OCI-LY7 (cell line): ENCODE data around the gene ZIK1. TPM values are rescaled to one million over a fixed set of nuclear protein-coding genes. Genes with fewer than 3 reads are reported as not detected.

Source experiments
- BruUV-seq: library from RNA; stranded (reverse); fragments of 400-500 nt; replicated peaks from 2 replicates; lab custom pipeline; 2021; lab: Mats Ljungman, UMichigan
- CTCF ChIA-PET: fragments of 300-600 bp; sonication (Branson Sonifier 250); formaldehyde crosslinking; loops from one replicate; lab custom pipeline; 2022; ENCODE audit warnings: antibody characterized with exemption; ENCODE audit not compliant: unreplicated experiment; lab: Charles Lee
- POLR2A ChIA-PET: fragments of 300-600 bp; sonication (Branson Sonifier 250); formaldehyde crosslinking; loops from one replicate; lab custom pipeline; 2022; ENCODE audit warnings: antibody characterized with exemption; lab: Charles Lee
- DNase-seq: peaks from one replicate; pipeline ENCODE4 v3.0.0-alpha.2; 2015; ENCODE audit warnings: low spot score
- H2AFZ ChIP-seq: fragments of 200-600 bp; sonication (generic), shearing (Covaris generic); 2 replicates; pipeline ENCODE4 v1.6.1; 2014; ENCODE audit warnings: mild to moderate bottlenecking, antibody characterized with exemption, low read length, moderate library complexity
- H3K27ac ChIP-seq: fragments of 200-600 bp; sonication (generic); 2 replicates; pipeline ENCODE4 v1.5.1; 2014; ENCODE audit warnings: mixed run types, low read depth, mild to moderate bottlenecking, moderate library complexity, low read length, inconsistent platforms; ENCODE audit not compliant: poor library complexity, severe bottlenecking
- H3K36me3 ChIP-seq: fragments of 200-600 bp; sonication (generic); 2 replicates; pipeline ENCODE4 v1.6.1; 2014; ENCODE audit warnings: mild to moderate bottlenecking, antibody characterized with exemption, low read length, moderate library complexity, mixed read lengths; ENCODE audit not compliant: insufficient read depth
- H3K4me1 ChIP-seq: fragments of 200-600 bp; sonication (generic); 2 replicates; pipeline ENCODE4 v1.5.1; 2014; ENCODE audit warnings: mild to moderate bottlenecking, low read length; ENCODE audit not compliant: insufficient read depth, poor library complexity, severe bottlenecking
- H3K4me2 ChIP-seq: fragments of 200-600 bp; sonication (generic); 2 replicates; pipeline ENCODE4 v1.6.1; 2014; ENCODE audit warnings: mild to moderate bottlenecking, low read length
- H3K4me3 ChIP-seq: fragments of 200-600 bp; sonication (generic); 2 replicates; pipeline ENCODE4 v1.5.1; 2014; ENCODE audit warnings: mild to moderate bottlenecking, low read depth, low read length; ENCODE audit not compliant: poor library complexity, severe bottlenecking
- H3K79me2 ChIP-seq: fragments of 200-600 bp; sonication (generic); 2 replicates; pipeline ENCODE4 v1.6.1; 2016; ENCODE audit warnings: low read depth, mild to moderate bottlenecking, low read length, moderate library complexity, mixed read lengths; ENCODE audit not compliant: insufficient read depth
- H3K9me2 ChIP-seq: fragments of 200-600 bp; sonication (generic); 2 replicates; pipeline ENCODE4 v1.6.1; 2016; ENCODE audit warnings: mild to moderate bottlenecking, low read length, mixed read lengths; ENCODE audit not compliant: insufficient read depth
- H3K9me3 ChIP-seq: fragments of 200-600 bp; sonication (generic); 2 replicates; pipeline ENCODE4 v1.6.1; 2014; ENCODE audit warnings: mild to moderate bottlenecking, mixed run types, low read length, mixed read lengths
- H4K20me1 ChIP-seq: fragments of 200-600 bp; sonication (generic); 2 replicates; pipeline ENCODE4 v1.6.1; 2014; ENCODE audit warnings: mild to moderate bottlenecking, antibody characterized with exemption, low read length, moderate library complexity, mixed read lengths; ENCODE audit not compliant: insufficient read depth
- EZH2phosphoT487 ChIP-seq: fragments of 200-600 bp; sonication (generic); IDR thresholded peaks from 2 replicates; pipeline ENCODE4 v1.6.1; 2018; ENCODE audit warnings: low read depth, borderline replicate concordance, mild to moderate bottlenecking, mixed run types, antibody characterized with exemption, low read length, moderate library complexity, mixed read lengths
- intact Hi-C: fragments of 100-400 bp; cut with micrococcal nuclease; formaldehyde crosslinking; loops from one replicate; pipeline ENCODE4 v1.10.0; 2022; ENCODE audit not compliant: unreplicated experiment
- total RNA-seq, 2 experiments: library from RNA; depleted of rRNA in 1 of 2; stranded (reverse); fragments of >200 nt in 1 of 2; shearing (Covaris generic) in 1 of 2; gene quantifications; 2 replicates each; pipeline ENCODE4 v1.2.3, GENCODE V29; 2014 to 2022
- TF ChIP-seq, protein P1 (sequence below): fragments of 200-600 bp; sonication (generic); conservative IDR thresholded peaks from 2 replicates; pipeline ENCODE4 v1.5.1; 2014; ENCODE audit warnings: mild to moderate bottlenecking, antibody characterized with exemption, low read length, moderate library complexity, mixed read lengths

The ZIK1 gene
- total RNA-seq, 2 experiments from 2014 or later = 0.47 TPM; not detected in 1

DNA sequence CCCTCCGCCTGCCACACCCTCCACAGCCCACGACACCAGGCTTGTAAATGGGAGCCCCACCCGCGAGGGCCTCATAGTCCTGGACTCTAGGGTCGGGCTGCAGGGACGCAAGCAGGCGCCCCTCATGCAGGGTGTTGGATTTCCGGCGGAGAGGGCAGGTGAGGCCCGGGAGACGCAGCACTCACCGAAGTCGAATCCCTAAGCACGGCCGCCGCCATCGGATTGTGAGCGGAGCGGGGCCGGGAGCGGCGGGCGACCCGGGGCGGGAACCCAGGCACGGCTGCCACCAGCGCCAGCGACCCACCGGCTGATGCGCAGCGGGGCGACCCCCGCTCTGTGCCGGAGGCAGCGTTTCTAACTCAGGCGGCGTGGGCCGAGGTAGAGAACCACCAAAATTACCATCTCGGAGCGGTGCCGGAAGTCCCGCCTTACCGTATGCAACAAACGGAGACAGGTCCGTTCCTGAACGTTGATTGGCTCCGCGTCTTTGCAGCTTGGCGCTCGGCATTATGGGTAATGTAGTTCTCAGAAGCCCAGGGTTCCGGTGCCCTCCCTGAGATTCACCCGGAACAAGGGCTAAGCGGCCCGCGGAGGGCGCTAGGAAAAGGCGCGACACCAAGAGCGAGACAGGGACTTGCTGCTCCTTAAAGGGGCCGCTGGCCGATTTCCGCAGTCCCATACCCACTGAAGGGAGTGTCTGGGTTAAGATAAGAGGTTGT lies 5.3 kb upstream of the ZIK1 start, which contains the start of gene ZNF416:
Gene ZNF416 (minus strand): TSS at position 425 of the 719 bp plus-strand sequence. CDS start 207 bp downstream, at position 218.
- Histone ChIP-seq H3K36me3 (peaks cover 41% of the 10 kb centered on the region), H4K20me1 (no peaks in the 10 kb centered on the region), H3K9me3 (peaks cover 23% of the 10 kb centered on the region), H3K4me1 (peaks cover 9% of the 10 kb centered on the region), H3K4me3 (peak within 1 kb of the TSS; percentile 92), H3K27ac (no peak within 1 kb of the TSS), H3K4me2 (peak within 1 kb of the TSS; percentile 85), H3K79me2 (peaks cover 3% of the 10 kb centered on the region; the same call in 1 of the 2 replicates), H2AFZ (peak within 1 kb of the TSS; percentile 98), H3K9me2 (no peaks in the 10 kb centered on the region)
- POLR2A ChIA-PET = interaction anchor here (0.6 kb wide), 1 partner anchor 85 kb away, joined by 4 read pairs; no protein-coding TSS in a partner anchor
- CTCF ChIA-PET = no interaction called here
- intact Hi-C loops = no loop called here
- TF ChIP-seq, protein P1, sequence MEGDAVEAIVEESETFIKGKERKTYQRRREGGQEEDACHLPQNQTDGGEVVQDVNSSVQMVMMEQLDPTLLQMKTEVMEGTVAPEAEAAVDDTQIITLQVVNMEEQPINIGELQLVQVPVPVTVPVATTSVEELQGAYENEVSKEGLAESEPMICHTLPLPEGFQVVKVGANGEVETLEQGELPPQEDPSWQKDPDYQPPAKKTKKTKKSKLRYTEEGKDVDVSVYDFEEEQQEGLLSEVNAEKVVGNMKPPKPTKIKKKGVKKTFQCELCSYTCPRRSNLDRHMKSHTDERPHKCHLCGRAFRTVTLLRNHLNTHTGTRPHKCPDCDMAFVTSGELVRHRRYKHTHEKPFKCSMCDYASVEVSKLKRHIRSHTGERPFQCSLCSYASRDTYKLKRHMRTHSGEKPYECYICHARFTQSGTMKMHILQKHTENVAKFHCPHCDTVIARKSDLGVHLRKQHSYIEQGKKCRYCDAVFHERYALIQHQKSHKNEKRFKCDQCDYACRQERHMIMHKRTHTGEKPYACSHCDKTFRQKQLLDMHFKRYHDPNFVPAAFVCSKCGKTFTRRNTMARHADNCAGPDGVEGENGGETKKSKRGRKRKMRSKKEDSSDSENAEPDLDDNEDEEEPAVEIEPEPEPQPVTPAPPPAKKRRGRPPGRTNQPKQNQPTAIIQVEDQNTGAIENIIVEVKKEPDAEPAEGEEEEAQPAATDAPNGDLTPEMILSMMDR = peak; percentile 56; the same call in 1 of the 2 replicates
- TF ChIP-seq EZH2phosphoT487 = no peak
- BruUV-seq = no TSS peak
- peak; percentile 99 for DNase-seq

DNA sequence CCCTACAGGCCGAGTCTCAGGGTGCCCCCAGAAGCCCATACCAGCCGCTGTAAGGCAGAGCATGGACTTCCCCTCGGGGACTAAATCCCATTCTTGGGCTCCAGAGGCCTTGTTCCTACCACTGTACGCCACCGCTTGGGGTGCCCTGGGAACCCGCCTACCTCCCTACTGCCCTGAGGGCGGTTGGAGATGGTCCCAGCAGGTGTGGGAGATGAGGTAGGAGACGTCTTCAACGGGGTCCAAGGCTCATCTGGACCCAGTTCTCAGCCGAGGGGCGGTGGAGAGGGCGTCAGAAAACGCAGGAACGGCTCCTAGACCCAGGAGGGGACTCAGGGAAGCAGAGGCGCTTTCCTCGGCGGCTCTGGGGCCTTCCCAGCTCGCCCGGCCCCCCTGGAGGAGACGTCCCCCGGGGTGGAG lies 833 bp upstream of the ZIK1 start:
- Histone ChIP-seq H2AFZ (no peak overlapping the region), H3K9me2 (no peaks in the 10 kb centered on the region), H3K79me2 (no peaks in the 10 kb centered on the region), H3K36me3 (no peaks in the 10 kb centered on the region), H4K20me1 (no peaks in the 10 kb centered on the region), H3K4me2 (no peak overlapping the region), H3K9me3 (peaks cover 15% of the 10 kb centered on the region), H3K4me3 (no peak overlapping the region), H3K4me1 (peaks cover 2% of the 10 kb centered on the region), H3K27ac (no peak overlapping the region)
- no TSS peak for BruUV-seq
- no peak for TF ChIP-seq EZH2phosphoT487
- TF ChIP-seq, protein P1 = no peak
- POLR2A ChIA-PET = no interaction called here
- intact Hi-C loops = no loop called here
- CTCF ChIA-PET = no interaction called here
- DNase-seq = no peak

DNA sequence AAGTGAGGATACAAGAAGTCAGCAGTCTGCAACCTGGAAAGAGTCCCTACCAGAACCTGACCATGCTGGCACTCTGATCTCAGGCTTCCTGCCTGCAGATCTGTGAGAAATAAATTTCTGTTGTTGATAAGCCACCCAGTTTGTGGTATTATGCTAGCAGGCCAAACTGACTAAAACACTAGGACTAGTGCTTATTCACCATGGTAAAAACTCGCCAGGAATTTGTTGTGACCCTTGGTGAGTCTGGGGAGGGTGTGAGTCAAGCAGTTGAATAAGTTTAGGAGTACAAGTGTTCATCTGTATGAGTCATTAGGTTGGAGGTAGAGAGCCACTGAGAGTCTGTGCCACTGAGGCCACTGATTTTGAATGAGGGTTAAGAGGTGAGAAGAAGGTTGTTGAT lies 3.6 kb downstream of the ZIK1 start:
- no peaks in the 10 kb centered on the region for H3K36me3 ChIP-seq

More for the DNA sequence above, 3.6 kb downstream of the ZIK1 start:
- TF ChIP-seq, protein P1 = no peak
- no peak for TF ChIP-seq EZH2phosphoT487
- no peaks in the 10 kb centered on the region for H3K79me2 ChIP-seq
- no peak for DNase-seq
- H3K4me3 ChIP-seq = no peak overlapping the region
- H3K27ac ChIP-seq = no peak overlapping the region
- no peak overlapping the region for H3K4me2 ChIP-seq
- H3K9me2 ChIP-seq = no peaks in the 10 kb centered on the region
- no peak overlapping the region for H2AFZ ChIP-seq
- no TSS peak for BruUV-seq
- CTCF ChIA-PET = no interaction called here
- H3K9me3 ChIP-seq = no peaks in the 10 kb centered on the region
- no peaks in the 10 kb centered on the region for H3K4me1 ChIP-seq
- POLR2A ChIA-PET = no interaction called here
- no peaks in the 10 kb centered on the region for H4K20me1 ChIP-seq
- intact Hi-C loops = no loop called here
